HG03159 (cell line): ENCODE data around the gene TMEM11.
"Not testable (repeated sequence)": the region's sequence is repeated elsewhere in the genome, so short reads cannot be mapped to it uniquely, and the experiment has no call there.

Experiments used
- ATAC-seq: cut with Tn5 transposase; IDR thresholded peaks from one replicate; pipeline ENCODE4 v1.9.1; 2021; ENCODE audit warnings: mild to moderate bottlenecking, moderate library complexity; ENCODE audit not compliant: unreplicated experiment

TMEM11 gene

GRCh38 chr17:21212826-21213637 is 929 bp downstream of the TMEM11 start:
- ATAC-seq: peak; percentile 0

GRCh38 chr17:21211825-21212479 is 2.0 kb downstream of the TMEM11 start:
- ATAC-seq: no peak

- no peak for ATAC-seq
These were observed 3.4 kb downstream of the TMEM11 start for GRCh38 chr17:21210411-21211076.

GRCh38 chr17:21209511-21210175 is 4.3 kb downstream of the TMEM11 start:
- ATAC-seq: no peak

DNA sequence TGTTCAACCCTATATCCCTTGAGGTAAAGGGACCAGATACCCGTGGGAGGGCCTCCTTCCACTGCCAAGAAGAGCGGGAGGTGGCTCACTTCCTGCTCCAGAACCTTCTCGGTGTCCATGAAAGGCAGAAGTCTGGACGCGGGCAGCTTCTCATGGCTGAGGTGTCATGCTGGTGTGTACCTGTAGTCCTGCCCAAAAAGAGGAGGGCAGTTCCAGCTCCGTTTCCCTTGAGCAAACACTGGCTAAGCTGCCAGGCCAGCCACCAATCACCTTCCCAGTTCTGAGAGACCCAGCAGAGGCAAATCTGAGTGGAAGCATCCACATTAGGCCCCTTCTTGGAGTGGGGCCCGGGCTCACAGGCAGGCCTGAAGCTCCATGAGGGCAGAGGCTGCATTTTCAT is 5.6 kb downstream of the TMEM11 start:
- ATAC-seq: no peak

DNA sequence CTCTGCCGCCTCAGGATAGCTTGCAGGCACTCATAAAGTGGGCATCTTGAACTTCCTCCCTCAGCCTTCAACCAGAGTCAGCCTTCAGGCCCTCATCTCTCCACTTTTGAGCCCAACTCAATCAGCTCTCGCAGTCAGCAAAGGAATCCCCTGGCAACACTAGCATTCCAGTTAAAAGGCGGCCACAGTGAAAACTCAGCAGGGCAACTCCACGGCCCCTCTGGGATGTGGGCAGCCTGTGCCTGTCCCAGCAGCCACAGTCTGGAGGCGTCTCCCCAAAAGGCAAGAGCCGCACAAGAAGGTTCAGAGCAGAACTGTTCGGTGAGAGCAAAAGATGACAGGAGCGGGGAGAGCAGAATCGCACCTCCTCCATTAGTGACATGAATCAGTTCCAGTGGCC is 9.0 kb downstream of the TMEM11 start:
- ATAC-seq: no peak

DNA sequence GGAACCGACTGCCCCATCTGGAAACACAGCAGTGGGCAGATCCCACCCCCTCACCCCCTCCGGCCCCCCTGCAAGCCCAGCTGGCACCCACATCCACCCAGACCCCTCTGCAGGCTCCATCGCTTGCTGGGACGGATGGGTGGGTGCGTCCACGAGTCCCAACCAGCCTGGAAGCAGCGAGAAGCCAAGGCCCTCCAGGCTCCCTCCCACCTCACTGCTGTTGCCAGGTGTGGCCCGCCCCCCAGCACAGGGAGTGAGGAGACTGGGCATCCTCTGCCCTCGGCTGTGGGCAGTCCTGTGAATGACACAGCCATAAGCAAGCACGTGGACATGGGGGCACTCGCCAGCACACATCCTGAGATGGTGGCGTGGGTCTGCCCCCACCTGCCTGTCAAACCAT is 11.4 kb downstream of the TMEM11 start:
- no peak for ATAC-seq

DNA sequence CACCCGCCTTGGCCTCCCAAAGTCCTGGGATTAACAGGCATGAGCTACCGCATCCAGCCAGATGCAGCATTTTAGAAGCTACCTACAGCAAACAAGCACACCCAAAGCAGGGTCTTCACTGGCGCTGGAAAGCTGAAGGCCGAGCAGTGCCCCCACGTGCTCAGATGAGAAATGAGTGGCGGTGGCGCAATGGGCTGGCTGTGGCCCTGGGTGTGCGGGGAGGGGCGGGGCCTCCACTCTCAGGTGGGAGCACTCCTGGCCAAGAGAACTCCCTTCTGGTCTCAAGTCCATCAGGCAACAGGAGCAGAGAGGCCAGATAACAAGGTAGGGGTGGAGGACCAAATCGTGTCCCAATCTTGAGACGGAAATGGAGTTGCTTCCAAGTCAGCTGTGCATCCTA is 12.1 kb downstream of the TMEM11 start:
- no peak for ATAC-seq

GRCh38 chr17:21201298-21201595 is 12.7 kb downstream of the TMEM11 start:
- no peak for ATAC-seq

- ATAC-seq: no peak
These were observed 13.2 kb downstream of the TMEM11 start for GRCh38 chr17:21200590-21201297.

DNA sequence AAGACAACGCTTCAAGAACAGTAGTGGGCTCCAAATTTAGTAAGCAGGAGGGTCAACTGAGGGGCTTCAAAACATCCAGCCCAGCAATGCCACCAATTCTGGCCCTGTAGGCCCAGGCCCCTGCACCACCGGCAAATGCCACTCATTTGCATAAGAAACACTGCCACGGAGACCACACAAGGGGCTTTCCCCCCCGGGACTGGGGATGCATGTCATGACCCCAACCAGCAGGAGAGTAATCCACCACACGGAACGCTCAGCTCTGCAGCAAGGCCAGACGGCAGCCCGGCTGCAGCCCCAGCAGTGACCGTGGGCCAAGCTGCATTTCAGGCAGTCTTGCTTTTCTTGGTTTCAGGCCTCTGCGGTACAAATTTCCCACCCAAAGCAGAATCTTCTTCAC is 14.1 kb downstream of the TMEM11 start:
- ATAC-seq: no peak

- ATAC-seq: no peak
These were observed 14.7 kb downstream of the TMEM11 start for GRCh38 chr17:21199311-21199710.

DNA sequence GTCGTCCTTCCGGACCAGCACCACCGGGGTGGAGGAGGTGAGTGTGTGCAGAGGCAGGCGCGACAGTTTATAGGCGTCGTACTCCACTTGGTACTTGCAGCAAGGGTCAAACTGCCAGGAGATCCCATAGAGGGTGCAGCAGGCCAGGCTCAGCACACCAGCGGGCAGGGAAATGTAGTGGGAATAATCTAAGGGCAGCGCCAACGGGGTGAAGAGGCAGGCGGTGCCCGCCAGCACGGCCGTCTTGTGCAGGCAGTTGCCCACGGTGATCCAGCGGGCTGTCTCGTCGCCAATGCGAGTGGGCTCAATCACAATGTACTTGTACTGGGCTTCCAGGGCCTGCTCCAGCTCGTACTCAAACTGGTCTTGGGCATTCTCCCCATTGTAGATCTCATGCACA is 15.6 kb downstream of the TMEM11 start:
- no peak for ATAC-seq

GRCh38 chr17:21196126-21196525 is 17.8 kb downstream of the TMEM11 start:
- ATAC-seq: no peak

DNA sequence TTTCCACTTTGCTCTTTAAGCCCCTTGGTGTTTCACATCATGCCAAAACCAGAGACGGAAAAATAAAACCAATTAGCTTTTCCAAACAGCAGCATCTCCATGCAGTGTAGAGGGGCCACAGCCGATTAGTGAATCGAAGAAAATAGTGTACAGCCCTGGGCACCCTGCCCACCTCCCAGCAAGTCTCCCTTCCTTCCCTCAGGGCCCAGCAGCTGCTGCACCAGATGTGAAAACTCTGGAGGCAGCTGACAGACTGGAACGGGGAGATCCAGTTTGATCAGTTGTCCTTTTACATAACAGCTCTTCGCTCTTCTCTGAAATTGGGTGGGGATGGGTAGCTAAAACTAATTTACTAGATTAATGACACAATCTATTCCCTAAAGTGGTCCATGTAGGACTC is 19.3 kb downstream of the TMEM11 start:
- ATAC-seq: no peak

DNA sequence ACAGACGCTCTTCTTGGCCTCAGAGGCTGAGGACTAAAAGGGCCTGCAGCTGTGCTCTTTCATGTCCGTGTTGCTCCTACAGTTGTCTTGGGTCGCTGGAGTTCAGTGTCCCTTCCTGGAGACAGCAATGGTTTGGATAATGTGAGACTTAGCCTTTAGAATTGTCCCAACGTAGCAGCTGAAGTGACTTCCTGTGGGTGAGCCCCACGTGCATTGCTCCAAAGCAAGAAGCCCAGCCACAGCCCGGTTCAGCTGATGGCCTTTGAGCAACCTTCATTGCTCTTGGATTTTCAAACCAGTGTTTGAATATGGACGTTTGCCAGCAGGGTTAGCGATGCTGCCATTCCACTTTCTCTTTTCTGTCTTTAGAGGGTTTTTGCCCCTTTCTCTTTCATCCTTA is 19.7 kb downstream of the TMEM11 start:
- ATAC-seq: no peak

DNA sequence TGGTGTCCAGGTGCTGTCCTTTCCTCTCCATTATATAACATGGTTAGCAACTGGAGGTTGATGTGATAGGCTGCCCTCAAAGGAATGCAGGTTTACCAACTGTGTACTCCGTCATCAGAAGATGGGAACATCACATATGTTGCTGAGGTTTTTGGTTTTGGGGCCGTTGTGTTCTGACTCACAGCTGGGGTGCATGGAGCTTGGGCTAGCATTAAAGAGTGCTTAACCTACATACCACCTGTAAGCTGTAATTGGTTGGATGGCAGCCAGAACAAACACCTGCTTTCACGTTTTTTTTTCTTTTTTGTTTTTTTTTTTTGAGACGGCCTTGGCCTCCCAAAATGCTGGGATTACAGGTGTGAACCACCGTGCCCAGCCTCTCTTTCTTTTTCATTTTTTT is 20.9 kb downstream of the TMEM11 start:
- ATAC-seq: no peak

DNA sequence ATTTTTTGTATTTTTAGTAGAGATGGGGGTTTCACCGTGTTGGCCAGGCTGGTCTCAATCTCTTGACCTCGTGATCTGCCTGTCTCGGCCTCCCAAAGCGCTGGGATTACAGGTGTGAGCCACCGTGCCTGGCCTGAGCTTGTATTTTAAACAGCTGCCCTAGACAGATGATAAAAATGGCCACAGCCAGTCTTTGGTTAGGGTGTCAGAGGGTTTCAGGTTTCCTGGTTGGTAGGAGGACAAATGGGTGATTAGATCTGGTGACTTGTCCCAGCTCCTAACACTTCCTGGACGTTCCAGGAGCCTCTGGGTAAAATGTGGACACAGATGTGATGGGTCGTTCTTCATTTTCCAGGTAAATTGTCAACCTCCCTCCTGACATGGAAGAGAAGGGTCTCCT is 21.5 kb downstream of the TMEM11 start:
- not testable (repeated sequence) for ATAC-seq

GRCh38 chr17:21191698-21192097 is 22.3 kb downstream of the TMEM11 start:
- ATAC-seq: no peak

DNA sequence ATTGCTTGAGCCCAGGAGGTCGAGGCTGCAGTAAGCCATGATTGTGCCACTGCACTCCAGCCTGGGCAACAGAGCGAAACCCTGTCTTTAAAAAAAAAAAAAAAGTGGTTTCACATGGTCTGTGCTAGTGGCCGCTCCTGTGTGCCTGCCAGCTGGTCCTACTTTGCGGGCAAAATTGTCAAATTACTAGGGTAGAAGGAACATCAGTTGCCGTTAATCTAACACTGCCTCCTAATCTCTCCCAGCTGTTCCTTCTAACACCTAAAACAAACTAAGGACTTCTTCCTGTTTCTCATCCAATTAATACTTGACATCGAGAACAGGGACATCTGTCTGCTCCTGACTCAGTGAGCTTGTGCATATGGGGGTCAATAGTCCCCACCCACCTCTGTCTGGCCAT is 23.9 kb downstream of the TMEM11 start:
- ATAC-seq: no peak

- ATAC-seq: no peak
These were observed 24.6 kb downstream of the TMEM11 start for GRCh38 chr17:21189361-21189760.
